GF-D8 (cell line): ENCODE results near the gene CELF2.

Experiments
- DNase-seq: peaks from one replicate; lab custom pipeline; 2025; lab: John Stamatoyannopoulos, UW

Gene CELF2

GRCh38 chr10:11023009-11023953 is 5.6 kb downstream of the CELF2 start:
- no peak for DNase-seq

GRCh38 chr10:11024596-11024995 is 6.9 kb downstream of the CELF2 start:
- no peak for DNase-seq

GRCh38 chr10:11025978-11026377 is 8.3 kb downstream of the CELF2 start:
- no peak for DNase-seq

- DNase-seq, result no peak
These were observed 9.1 kb downstream of the CELF2 start for GRCh38 chr10:11026773-11027172.

- no peak for DNase-seq
These were observed 17.1 kb downstream of the CELF2 start for GRCh38 chr10:11034762-11035161.

- no peak for DNase-seq
These were observed 17.8 kb downstream of the CELF2 start for GRCh38 chr10:11035301-11035991.

- no peak for DNase-seq
These were observed 18.8 kb downstream of the CELF2 start for GRCh38 chr10:11036424-11037011.

- DNase-seq, result no peak
These were observed 20.3 kb downstream of the CELF2 start for GRCh38 chr10:11037991-11038390.

- DNase-seq, result no peak
These were observed 24.7 kb downstream of the CELF2 start for GRCh38 chr10:11042357-11042756.

GRCh38 chr10:11043039-11043438 is 25.4 kb downstream of the CELF2 start:
- DNase-seq, result no peak

GRCh38 chr10:11043446-11044127 is 25.9 kb downstream of the CELF2 start:
- DNase-seq, result no peak

GRCh38 chr10:11045487-11045886 is 27.8 kb downstream of the CELF2 start:
- no peak for DNase-seq

- DNase-seq, result no peak
These were observed 28.5 kb downstream of the CELF2 start for GRCh38 chr10:11045995-11046775.

GRCh38 chr10:11046776-11047160 is 29.1 kb downstream of the CELF2 start:
- DNase-seq, result no peak

- no peak for DNase-seq
These were observed 31.1 kb downstream of the CELF2 start for GRCh38 chr10:11048707-11049278.

GRCh38 chr10:11049806-11050205 is 32.1 kb downstream of the CELF2 start:
- no peak for DNase-seq

- no peak for DNase-seq
These were observed 32.9 kb downstream of the CELF2 start for GRCh38 chr10:11050301-11051287.

GRCh38 chr10:11057018-11057417 is 39.3 kb downstream of the CELF2 start:
- no peak for DNase-seq

- no peak for DNase-seq
These were observed 39.8 kb downstream of the CELF2 start for GRCh38 chr10:11057448-11057847.

- DNase-seq, result no peak
These were observed 40.3 kb downstream of the CELF2 start for GRCh38 chr10:11057994-11058393.
